ENCODE results near the gene ARHGAP10.
"Not testable (repeated sequence)": the region's sequence is repeated elsewhere in the genome, so short reads cannot be mapped to it uniquely, and the experiment has no call there.

Gene ARHGAP10

DNA sequence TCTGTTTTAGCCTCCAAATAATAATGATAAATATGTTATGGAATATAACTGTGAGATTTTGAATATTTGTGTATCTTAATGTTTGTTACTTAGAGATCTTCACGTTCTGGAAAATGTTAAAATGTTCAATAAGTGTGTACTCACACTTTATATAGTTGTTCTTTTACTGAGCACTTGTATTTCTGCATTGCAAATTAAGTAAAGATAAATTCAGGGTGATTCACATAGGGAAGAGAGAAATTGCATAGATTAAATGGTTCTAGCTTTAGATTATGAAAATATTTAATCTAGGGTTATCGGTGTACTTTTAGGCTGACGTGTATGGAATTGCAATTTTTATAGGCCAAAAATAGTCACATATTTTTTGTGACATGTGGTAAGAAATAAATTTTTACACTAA lies 148.6 kb downstream of the ARHGAP10 start:
- Histone ChIP-seq H3K4me2 (ENCODE audit: low read depth, low read length) (no peak overlapping the region), H3F3A (ENCODE audit: insufficient read depth, low read length) (no peaks in the 10 kb centered on the region), H3K79me2 (ENCODE audit: low read length) (no peaks in the 10 kb centered on the region), H4K20me1 (ENCODE audit: insufficient read depth, low read length) (no peaks in the 10 kb centered on the region), H3K27me3 (replicated peaks; ENCODE audit: insufficient read depth, low read length) (no peaks in the 10 kb centered on the region), H3K9ac (ENCODE audit: low read length) (no peak overlapping the region), H3K9me2 (replicated peaks; ENCODE audit: insufficient read depth, low read length) (no peaks in the 10 kb centered on the region), H3K4me3 (ENCODE audit: low read length) (no peak overlapping the region), H3K9me3 (replicated peaks; ENCODE audit: insufficient read depth, low read length) (no peaks in the 10 kb centered on the region), H2AFZ (ENCODE audit: low read length) (no peak overlapping the region), H3K27ac (ENCODE audit: low read length) (no peak overlapping the region), H3K4me1 (ENCODE audit: low read length) (no peaks in the 10 kb centered on the region), H3K36me3 (replicated peaks; ENCODE audit: insufficient read depth, low read length) (peaks cover 3% of the 10 kb centered on the region)
- TF ChIP-seq EZH2 (optimal IDR thresholded peaks at IDR 0.05; ENCODE audit: low read depth, low read length) (no peak), EZH2phosphoT487 (IDR thresholded peaks at IDR 0.05; ENCODE audit: low read length) (no peak)
- TF ChIP-seq, protein P1, sequence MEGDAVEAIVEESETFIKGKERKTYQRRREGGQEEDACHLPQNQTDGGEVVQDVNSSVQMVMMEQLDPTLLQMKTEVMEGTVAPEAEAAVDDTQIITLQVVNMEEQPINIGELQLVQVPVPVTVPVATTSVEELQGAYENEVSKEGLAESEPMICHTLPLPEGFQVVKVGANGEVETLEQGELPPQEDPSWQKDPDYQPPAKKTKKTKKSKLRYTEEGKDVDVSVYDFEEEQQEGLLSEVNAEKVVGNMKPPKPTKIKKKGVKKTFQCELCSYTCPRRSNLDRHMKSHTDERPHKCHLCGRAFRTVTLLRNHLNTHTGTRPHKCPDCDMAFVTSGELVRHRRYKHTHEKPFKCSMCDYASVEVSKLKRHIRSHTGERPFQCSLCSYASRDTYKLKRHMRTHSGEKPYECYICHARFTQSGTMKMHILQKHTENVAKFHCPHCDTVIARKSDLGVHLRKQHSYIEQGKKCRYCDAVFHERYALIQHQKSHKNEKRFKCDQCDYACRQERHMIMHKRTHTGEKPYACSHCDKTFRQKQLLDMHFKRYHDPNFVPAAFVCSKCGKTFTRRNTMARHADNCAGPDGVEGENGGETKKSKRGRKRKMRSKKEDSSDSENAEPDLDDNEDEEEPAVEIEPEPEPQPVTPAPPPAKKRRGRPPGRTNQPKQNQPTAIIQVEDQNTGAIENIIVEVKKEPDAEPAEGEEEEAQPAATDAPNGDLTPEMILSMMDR (IDR thresholded peaks at IDR 0.05; ENCODE audit: low read length), result no peak
- DNase-seq, result no peak

DNA sequence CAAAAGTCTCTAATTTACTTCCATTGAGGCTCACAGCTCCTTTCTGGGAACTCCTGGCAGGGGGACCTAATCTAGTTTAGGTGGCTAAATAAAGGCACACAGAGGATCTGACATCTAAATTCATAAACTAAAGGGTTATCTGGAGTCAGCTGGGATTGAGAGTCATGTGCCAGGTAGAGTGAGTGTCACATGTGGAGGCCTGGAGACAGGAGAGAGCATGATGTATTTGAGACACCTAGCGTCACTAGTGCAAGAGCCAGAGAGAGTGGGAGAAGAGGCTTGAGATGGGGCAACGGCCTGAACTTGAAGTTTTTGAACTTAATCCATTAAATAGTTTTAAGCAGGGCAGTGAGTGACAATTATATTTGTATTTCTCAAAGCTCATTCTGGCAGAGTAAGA lies 152.6 kb downstream of the ARHGAP10 start:
- Histone ChIP-seq H4K20me1 (ENCODE audit: insufficient read depth, low read length) (no peaks in the 10 kb centered on the region), H3K4me1 (ENCODE audit: low read length) (no peaks in the 10 kb centered on the region), H3K9ac (ENCODE audit: low read length) (no peak overlapping the region), H2AFZ (ENCODE audit: low read length) (no peak overlapping the region), H3K4me3 (ENCODE audit: low read length) (no peak overlapping the region), H3F3A (ENCODE audit: insufficient read depth, low read length) (no peaks in the 10 kb centered on the region), H3K9me2 (replicated peaks; ENCODE audit: insufficient read depth, low read length) (no peaks in the 10 kb centered on the region), H3K27ac (ENCODE audit: low read length) (no peak overlapping the region), H3K36me3 (replicated peaks; ENCODE audit: insufficient read depth, low read length) (peaks cover 3% of the 10 kb centered on the region), H3K27me3 (replicated peaks; ENCODE audit: insufficient read depth, low read length) (no peaks in the 10 kb centered on the region), H3K79me2 (ENCODE audit: low read length) (no peaks in the 10 kb centered on the region), H3K4me2 (ENCODE audit: low read depth, low read length) (no peak overlapping the region), H3K9me3 (replicated peaks; ENCODE audit: insufficient read depth, low read length) (no peaks in the 10 kb centered on the region)
- no peak for DNase-seq
- TF ChIP-seq, protein P1 (IDR thresholded peaks at IDR 0.05; ENCODE audit: low read length), result no peak
- TF ChIP-seq EZH2phosphoT487 (IDR thresholded peaks at IDR 0.05; ENCODE audit: low read length) (no peak), EZH2 (optimal IDR thresholded peaks at IDR 0.05; ENCODE audit: low read depth, low read length) (no peak)

DNA sequence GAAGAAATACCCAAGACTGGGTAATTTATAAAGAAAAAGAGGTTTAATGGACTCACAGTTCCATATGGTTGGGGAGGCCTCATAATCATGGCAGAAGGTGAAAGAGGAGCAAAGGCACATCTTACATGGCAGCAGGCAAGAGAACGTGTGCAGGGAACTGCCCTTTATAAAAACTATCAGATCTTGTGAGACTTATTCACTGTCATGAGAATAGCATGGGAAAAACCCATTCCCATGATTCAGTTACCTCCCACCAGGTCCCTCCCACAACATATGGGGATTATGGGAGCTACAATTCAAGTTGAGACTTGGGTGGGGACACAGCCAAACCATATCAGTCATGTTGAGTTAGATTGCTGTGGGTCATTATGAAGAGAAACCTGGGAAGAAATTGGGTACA lies 153.3 kb downstream of the ARHGAP10 start:
- H3K27ac ChIP-seq (ENCODE audit: low read length), result not testable (repeated sequence)

DNA sequence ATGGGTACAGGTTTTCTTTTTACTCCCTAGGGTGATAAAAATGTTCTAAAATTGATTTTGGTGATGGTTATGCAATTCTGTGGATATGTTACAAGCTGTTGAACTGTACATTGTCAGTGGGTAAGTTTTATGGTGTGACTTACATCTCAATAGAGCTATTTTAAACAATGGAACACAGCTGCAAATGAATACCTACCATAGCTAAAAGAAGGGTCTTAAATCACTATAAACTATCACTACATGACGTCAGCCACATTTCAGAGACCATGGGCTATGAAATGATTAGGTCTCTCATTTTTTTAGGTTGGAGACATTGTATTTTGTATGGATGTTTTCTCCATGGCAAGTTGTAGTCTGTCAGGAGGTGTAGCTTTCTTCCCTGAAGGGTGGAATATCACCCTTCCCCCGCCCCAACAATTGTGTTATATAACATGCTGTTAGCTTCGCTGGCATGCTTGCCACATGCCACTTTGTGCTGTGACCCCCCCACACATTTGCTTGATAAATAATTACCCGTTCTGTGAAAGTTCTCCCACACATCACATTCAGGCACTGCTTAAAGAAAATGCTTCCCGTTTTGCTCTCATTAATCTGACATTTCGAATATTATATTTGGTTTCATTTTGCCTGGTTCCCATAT lies 159.7 kb downstream of the ARHGAP10 start:
- no peak overlapping the region for H3K4me2 ChIP-seq (ENCODE audit: low read depth, low read length)
- no peak overlapping the region for H3K4me3 ChIP-seq (ENCODE audit: low read length)
- no peaks in the 10 kb centered on the region for H3F3A ChIP-seq (ENCODE audit: insufficient read depth, low read length)
- no peak for DNase-seq
- H3K9me3 ChIP-seq (replicated peaks; ENCODE audit: insufficient read depth, low read length), result no peaks in the 10 kb centered on the region
- no peaks in the 10 kb centered on the region for H3K4me1 ChIP-seq (ENCODE audit: low read length)
- no peak overlapping the region for H2AFZ ChIP-seq (ENCODE audit: low read length)
- no peak overlapping the region for H3K27ac ChIP-seq (ENCODE audit: low read length)
- no peaks in the 10 kb centered on the region for H3K27me3 ChIP-seq (replicated peaks; ENCODE audit: insufficient read depth, low read length)
- H4K20me1 ChIP-seq (ENCODE audit: insufficient read depth, low read length), result no peaks in the 10 kb centered on the region
- H3K36me3 ChIP-seq (replicated peaks; ENCODE audit: insufficient read depth, low read length), result no peaks in the 10 kb centered on the region
- peaks cover 5% of the 10 kb centered on the region; the same call in 1 of the 2 replicates for H3K79me2 ChIP-seq (ENCODE audit: low read length)
- H3K9ac ChIP-seq (ENCODE audit: low read length), result no peak overlapping the region
- no peak for TF ChIP-seq EZH2phosphoT487 (IDR thresholded peaks at IDR 0.05; ENCODE audit: low read length)
- no peak for TF ChIP-seq EZH2 (optimal IDR thresholded peaks at IDR 0.05; ENCODE audit: low read depth, low read length)
- TF ChIP-seq, protein P1 (IDR thresholded peaks at IDR 0.05; ENCODE audit: low read length), result no peak
- 0 out of 2 replicates have a peak, but pooled peaks cover 2% of the 10 kb centered on the region for H3K9me2 ChIP-seq (replicated peaks; ENCODE audit: insufficient read depth, low read length)

More for the DNA sequence above, 153.3 kb downstream of the ARHGAP10 start:
- H3K36me3 ChIP-seq (replicated peaks; ENCODE audit: insufficient read depth, low read length); H3K27me3 ChIP-seq (replicated peaks; ENCODE audit: insufficient read depth, low read length); H4K20me1 ChIP-seq (ENCODE audit: insufficient read depth, low read length); H3F3A ChIP-seq (ENCODE audit: insufficient read depth, low read length); H3K4me1 ChIP-seq (ENCODE audit: low read length); H2AFZ ChIP-seq (ENCODE audit: low read length); DNase-seq; H3K9ac ChIP-seq (ENCODE audit: low read length); H3K9me3 ChIP-seq (replicated peaks; ENCODE audit: insufficient read depth, low read length); H3K9me2 ChIP-seq (replicated peaks; ENCODE audit: insufficient read depth, low read length); H3K79me2 ChIP-seq (ENCODE audit: low read length); H3K4me3 ChIP-seq (ENCODE audit: low read length); H3K4me2 ChIP-seq (ENCODE audit: low read depth, low read length): not testable (repeated sequence)

Data from MM.1S (cell line).